Hepatocyte (in vitro differentiated cells): ENCODE results near the gene NCOR2. TPM values are rescaled to one million over a fixed set of nuclear protein-coding genes. Genes with fewer than 3 reads are reported as not detected.

ENCODE experiments used
- DNase-seq: peaks from one replicate; pipeline ENCODE4 v3.0.0-alpha.2; 2016; ENCODE audit warnings: low spot score
- H2AFZ ChIP-seq: fragments of 200-600 bp; sonication (generic); 2 replicates; pipeline ENCODE4 v1.6.0; 2016; ENCODE audit warnings: antibody characterized with exemption, mild to moderate bottlenecking
- H3K27ac ChIP-seq: fragments of 200-600 bp; sonication (generic); 2 replicates; pipeline ENCODE4 v1.5.1; 2016; ENCODE audit warnings: mild to moderate bottlenecking
- H3K27me3 ChIP-seq: fragments of 200-600 bp; sonication (generic); 2 replicates; pipeline ENCODE4 v1.6.1; 2016
- H3K36me3 ChIP-seq: fragments of 200-600 bp; sonication (generic); replicated peaks from 2 replicates; pipeline ENCODE4 v1.5.1; 2016; ENCODE audit warnings: low read depth; ENCODE audit not compliant: insufficient read depth
- H3K4me1 ChIP-seq: fragments of 200-600 bp; sonication (generic); 2 replicates; pipeline ENCODE4 v1.5.1; 2016; ENCODE audit warnings: mild to moderate bottlenecking, moderate library complexity; ENCODE audit not compliant: insufficient read depth
- H3K4me2 ChIP-seq: fragments of 200-600 bp; sonication (generic); 2 replicates; pipeline ENCODE4 v1.6.0; 2016
- H3K4me3 ChIP-seq: fragments of 200-600 bp; sonication (generic); 2 replicates; pipeline ENCODE4 v1.5.1; 2016; ENCODE audit warnings: mild to moderate bottlenecking
- H3K79me2 ChIP-seq: fragments of 200-600 bp; sonication (generic); 2 replicates; pipeline ENCODE4 v1.6.0; 2017; ENCODE audit warnings: mild to moderate bottlenecking
- H3K9me2 ChIP-seq: fragments of 200-600 bp; sonication (generic); replicated peaks from 2 replicates; pipeline ENCODE4 v1.6.0; 2017; ENCODE audit warnings: mild to moderate bottlenecking; ENCODE audit not compliant: insufficient read depth
- H3K9me3 ChIP-seq: fragments of 200-600 bp; sonication (generic); 2 replicates; pipeline ENCODE4 v1.5.1; 2016; ENCODE audit warnings: low read depth, mild to moderate bottlenecking
- H4K20me1 ChIP-seq: fragments of 200-600 bp; sonication (generic); 2 replicates; pipeline ENCODE4 v1.6.0; 2016; ENCODE audit warnings: mild to moderate bottlenecking; ENCODE audit not compliant: insufficient read depth, poor library complexity, severe bottlenecking
- CTCF ChIP-seq: fragments of 200-600 bp; sonication (generic); IDR thresholded peaks from 2 replicates; pipeline ENCODE4 v1.5.1; 2016; ENCODE audit warnings: antibody characterized with exemption, mild to moderate bottlenecking; ENCODE audit not compliant: poor library complexity
- EZH2 ChIP-seq: fragments of 200-600 bp; sonication (generic); IDR thresholded peaks from 2 replicates; pipeline ENCODE4 v1.6.1; 2016; ENCODE audit warnings: antibody characterized with exemption, mild to moderate bottlenecking, borderline replicate concordance
- EZH2phosphoT487 ChIP-seq: fragments of 200-600 bp; sonication (generic); IDR thresholded peaks from one replicate; pipeline ENCODE4 v1.6.1; 2018; ENCODE audit warnings: antibody characterized with exemption, mild to moderate bottlenecking, low read depth, moderate library complexity; ENCODE audit not compliant: unreplicated experiment, severe bottlenecking
- WGBS: methylation state at CpG from one replicate; pipeline ENCODE4 v1.1.6; 2016; ENCODE audit warnings: low lambda C conversion rate; ENCODE audit errors: missing lambda C conversion rate; 5-methylcytosine and 5-hydroxymethylcytosine counted together
- polyA plus RNA-seq: library from polyadenylated mRNA; unstranded; fragments of >200 nt; fragmentation: Nextera tagmentation; extraction: Ambion mirVana; gene quantifications from 2 replicates; pipeline ENCODE4 v1.2.1, GENCODE V29; 2016
- total RNA-seq: library from RNA; depleted of rRNA; stranded (reverse); fragments of >200 nt; gene quantifications from 2 replicates; pipeline ENCODE4 v1.2.3, GENCODE V29; 2014

NCOR2 gene
- total and polyA plus RNA-seq, 2 experiments from 2014 or later, result 40.3 to 121 TPM

GRCh38 chr12:124577374-124577773 is 10.0 kb upstream of the NCOR2 start:
- WGBS, result 99% methylated on average over 8 of the region's 8 CpGs

GRCh38 chr12:124576061-124576650 is 8.7 kb upstream of the NCOR2 start:
- H2AFZ ChIP-seq, result no peak overlapping the region
- WGBS, result 96% methylated on average over 8 of the region's 8 CpGs
- no peaks in the 10 kb centered on the region for H4K20me1 ChIP-seq
- no peak overlapping the region for H3K27ac ChIP-seq
- TF ChIP-seq CTCF (no peak), EZH2phosphoT487 (no peak), EZH2 (no peak)
- no peaks in the 10 kb centered on the region for H3K79me2 ChIP-seq
- peaks cover 8% of the 10 kb centered on the region for H3K4me1 ChIP-seq
- no peaks in the 10 kb centered on the region for H3K27me3 ChIP-seq
- no peaks in the 10 kb centered on the region for H3K9me2 ChIP-seq
- no peaks in the 10 kb centered on the region for H3K9me3 ChIP-seq
- H3K36me3 ChIP-seq, result no peaks in the 10 kb centered on the region
- H3K4me2 ChIP-seq, result no peak overlapping the region
- no peak overlapping the region for H3K4me3 ChIP-seq
- no peak for DNase-seq

More at GRCh38 chr12:124577374-124577773, 10.0 kb upstream of the NCOR2 start:
- Histone ChIP-seq H3K27ac (no peak overlapping the region), H2AFZ (no peak overlapping the region), H3K27me3 (no peaks in the 10 kb centered on the region), H3K9me3 (no peaks in the 10 kb centered on the region), H3K4me1 (peaks cover 8% of the 10 kb centered on the region), H4K20me1 (no peaks in the 10 kb centered on the region), H3K4me2 (no peak overlapping the region), H3K36me3 (no peaks in the 10 kb centered on the region), H3K9me2 (no peaks in the 10 kb centered on the region), H3K79me2 (no peaks in the 10 kb centered on the region), H3K4me3 (no peak overlapping the region)
- TF ChIP-seq CTCF (no peak), EZH2phosphoT487 (no peak), EZH2 (no peak)
- DNase-seq, result no peak

- WGBS, result 78% methylated on average over 18 of the region's 18 CpGs
- Histone ChIP-seq H3K27me3 (no peaks in the 10 kb centered on the region), H2AFZ (peak overlapping the region; percentile 49), H3K79me2 (no peaks in the 10 kb centered on the region), H3K4me3 (no peak overlapping the region), H3K9me2 (no peaks in the 10 kb centered on the region), H3K4me2 (no peak overlapping the region), H3K36me3 (no peaks in the 10 kb centered on the region), H3K9me3 (no peaks in the 10 kb centered on the region), H3K27ac (no peak overlapping the region), H4K20me1 (no peaks in the 10 kb centered on the region), H3K4me1 (peaks cover 11% of the 10 kb centered on the region)
- TF ChIP-seq CTCF (no peak), EZH2phosphoT487 (no peak), EZH2 (no peak)
- no peak for DNase-seq
Observed at GRCh38 chr12:124573839-124574786, 6.7 kb upstream of the NCOR2 start.
